BJ (cell line): ENCODE measurements around the gene UGGT1. TPM values are rescaled to one million over a fixed set of nuclear protein-coding genes. Genes with fewer than 3 reads are reported as not detected.

Experiments used
- CTCF ChIA-PET: fragments of 350-600 bp; formaldehyde crosslinking; extraction: SDS; loops from one replicate; lab custom pipeline; 2021; ENCODE audit warnings: antibody characterized with exemption, inconsistent platforms; lab: Yijun Ruan, JAX
- POLR2A ChIA-PET: fragments of 300-600 bp; sonication (Branson Sonifier 250); formaldehyde crosslinking; extraction: SDS; loops from one replicate; lab custom pipeline; 2021; ENCODE audit warnings: antibody characterized with exemption; lab: Charles Lee
- DNase-seq: peaks from one replicate; pipeline ENCODE4 v3.0.0-alpha.2; 2011; ENCODE audit warnings: low read depth
- H3K27me3 ChIP-seq: 2 replicates; pipeline ENCODE4 v1.6.0; 2011; ENCODE audit warnings: low read length; ENCODE audit not compliant: control insufficient read depth, insufficient read depth
- H3K36me3 ChIP-seq: 2 replicates; pipeline ENCODE4 v1.5.1; 2011; ENCODE audit warnings: low read length; ENCODE audit not compliant: control insufficient read depth, insufficient read depth
- H3K4me3 ChIP-seq: 2 replicates; pipeline ENCODE4 v1.5.1; 2011; ENCODE audit warnings: low read depth, mild to moderate bottlenecking, control low read depth, low read length
- CTCF ChIP-seq: IDR thresholded peaks from 2 replicates; pipeline ENCODE4 v1.5.1; 2011; ENCODE audit warnings: low read depth, mild to moderate bottlenecking, control low read depth, inconsistent platforms, low read length, moderate library complexity; ENCODE audit not compliant: insufficient read depth
- polyA plus RNA-seq: library from polyadenylated mRNA; depleted of rRNA; stranded (reverse); fragments of >200 nt; gene quantifications from 2 replicates; pipeline ENCODE4 v1.2.3, GENCODE V29; 2011

The UGGT1 gene
- polyA plus RNA-seq, 1 experiment, result 28.6 TPM

DNA sequence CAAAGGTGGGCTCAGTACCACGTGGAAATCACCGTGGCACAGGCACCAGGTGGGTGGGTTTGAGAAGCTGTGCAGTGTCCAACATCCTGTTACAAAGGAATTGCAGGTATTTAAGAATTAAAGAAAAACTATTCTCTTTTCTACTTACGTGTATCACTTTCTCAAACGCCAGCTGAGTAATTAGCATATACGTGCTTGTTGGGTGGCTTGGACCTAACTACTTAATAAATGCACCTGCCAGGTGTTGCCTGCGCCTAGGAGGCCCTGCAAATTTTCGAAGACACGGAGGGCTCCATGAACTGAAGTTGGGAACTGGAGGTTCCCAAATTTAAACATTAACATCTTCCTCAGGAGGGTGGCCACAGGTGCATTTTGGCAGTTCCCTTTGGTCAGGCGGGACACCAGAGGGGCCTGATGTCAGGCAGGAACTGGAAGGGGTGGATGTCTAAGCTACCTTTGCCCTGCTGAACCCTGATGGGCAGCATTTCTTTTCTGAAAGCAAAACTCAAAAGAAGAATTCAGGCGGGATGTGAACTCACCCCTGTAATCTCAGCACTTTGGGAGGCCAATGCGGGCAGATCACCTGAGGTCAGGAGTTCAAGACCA is 142.9 kb downstream of the UGGT1 start:
- no peak for TF ChIP-seq CTCF
- POLR2A ChIA-PET, result no interaction called here
- no peak for DNase-seq
- Histone ChIP-seq H3K27me3 (peaks cover 6% of the 10 kb centered on the region), H3K36me3 (no peaks in the 10 kb centered on the region), H3K4me3 (no peak overlapping the region)
- CTCF ChIA-PET, result interaction anchor here (0.7 to 1.8 kb wide), 8 partner anchors 10 to 75 kb away, joined by 3 to 6 read pairs (median 4); no protein-coding TSS in a partner anchor

DNA sequence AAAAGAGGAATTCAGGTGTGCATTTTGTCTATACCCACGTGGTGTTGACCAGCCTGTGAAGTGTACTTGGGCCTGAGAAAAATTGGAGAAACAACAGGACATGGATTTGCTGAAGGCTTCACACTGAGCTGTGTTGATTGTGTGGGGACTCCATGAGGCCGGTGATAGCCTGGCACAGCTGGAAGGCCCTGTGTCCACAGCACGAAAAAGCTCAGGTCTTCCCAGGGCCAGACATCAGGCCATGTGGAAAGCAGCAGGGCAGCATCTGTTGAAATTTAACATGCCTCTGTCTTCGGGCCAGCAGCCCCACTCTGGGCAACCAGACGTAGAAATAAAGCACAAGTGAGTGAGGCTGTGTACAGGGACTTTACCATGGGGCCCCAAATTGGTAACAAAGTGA is 143.6 kb downstream of the UGGT1 start:
- no peak for TF ChIP-seq CTCF
- Histone ChIP-seq H3K36me3 (no peaks in the 10 kb centered on the region), H3K4me3 (no peak overlapping the region), H3K27me3 (peaks cover 6% of the 10 kb centered on the region)
- POLR2A ChIA-PET, result no interaction called here
- no peak for DNase-seq
- CTCF ChIA-PET, result interaction anchor here (0.9 to 1.8 kb wide), 7 partner anchors 11 to 74 kb away, joined by 3 to 6 read pairs (median 4); no protein-coding TSS in a partner anchor

DNA sequence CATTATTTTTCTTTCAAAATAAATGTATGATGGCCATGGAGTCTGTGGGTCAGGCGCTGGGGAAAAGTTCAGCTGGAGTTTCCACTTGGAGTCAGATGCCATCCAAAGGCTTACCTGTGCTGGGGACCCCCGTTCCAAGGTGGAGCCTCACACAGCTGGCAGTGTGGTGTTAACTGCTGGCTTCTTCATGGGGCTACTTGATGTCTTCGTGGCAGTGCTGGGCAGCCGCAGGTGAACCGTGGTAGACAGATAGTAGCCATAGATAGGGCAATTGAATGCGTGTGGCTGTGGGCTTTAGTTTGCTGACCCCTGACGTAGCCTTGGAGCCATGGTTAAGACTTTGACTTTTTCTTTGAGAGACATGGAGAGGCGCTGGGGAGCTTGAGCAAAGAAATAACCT is 144.6 kb downstream of the UGGT1 start:
- no peak for DNase-seq
- POLR2A ChIA-PET, result no interaction called here
- TF ChIP-seq CTCF, result no peak
- no peaks in the 10 kb centered on the region for H3K36me3 ChIP-seq
- CTCF ChIA-PET, result interaction anchor here (1.3 to 1.8 kb wide), 2 partner anchors 12 to 70 kb away, joined by 4 to 6 read pairs; no protein-coding TSS in a partner anchor
- H3K27me3 ChIP-seq, result peaks cover 6% of the 10 kb centered on the region
- H3K4me3 ChIP-seq, result no peak overlapping the region

GRCh38 chr2:128236491-128237035 is 145.6 kb downstream of the UGGT1 start:
- Histone ChIP-seq H3K36me3 (no peaks in the 10 kb centered on the region), H3K4me3 (no peak overlapping the region), H3K27me3 (peaks cover 4% of the 10 kb centered on the region; the same call in 1 of the 2 replicates)
- ChIA-PET POLR2A (no interaction called here), CTCF (interaction anchor here (0.7 to 1.2 kb wide), 4 partner anchors 11 to 81 kb away, joined by 3 to 5 read pairs (median 4); no protein-coding TSS in a partner anchor)
- peak; percentile 75 for DNase-seq
- TF ChIP-seq CTCF, result no peak

DNA sequence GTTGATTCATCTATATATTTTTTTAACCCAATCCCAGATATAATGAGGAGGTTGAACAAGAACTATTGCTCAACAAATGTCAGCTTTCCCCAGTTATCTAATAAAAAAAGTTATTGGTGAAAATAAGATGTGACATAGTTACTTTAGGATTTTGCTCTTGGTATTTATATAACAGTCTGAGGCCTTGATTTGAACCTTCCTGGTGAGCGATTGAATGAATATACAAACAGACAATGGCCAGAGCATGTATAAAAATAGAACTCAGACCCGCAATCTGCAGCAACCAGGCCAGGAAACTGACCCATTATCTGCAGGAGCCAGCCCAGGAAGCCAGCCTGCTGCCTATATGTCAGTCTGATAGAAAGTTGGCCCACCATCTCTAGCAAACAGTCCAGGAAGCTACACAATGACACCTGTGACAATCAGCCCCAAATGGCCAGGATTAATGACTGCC is 146.1 kb downstream of the UGGT1 start:
- POLR2A ChIA-PET, result no interaction called here
- no peaks in the 10 kb centered on the region for H3K36me3 ChIP-seq
- DNase-seq, result peak; percentile 44
- no peak for TF ChIP-seq CTCF
- H3K27me3 ChIP-seq, result peaks cover 6% of the 10 kb centered on the region
- H3K4me3 ChIP-seq, result no peak overlapping the region
- CTCF ChIA-PET, result interaction anchor here (0.7 to 1.2 kb wide), 3 partner anchors 69 to 80 kb away, joined by 3 to 5 read pairs (median 4); no protein-coding TSS in a partner anchor
